SIG-M5 treated with dmso at 0.1 percent for 504 hours (cell line): ENCODE results near the gene KIF6.
"Not testable (repeated sequence)": the region's sequence is repeated elsewhere in the genome, so short reads cannot be mapped to it uniquely, and the experiment has no call there.

Source experiments
- DNase-seq: peaks from one replicate; lab custom pipeline; 2025; ENCODE audit not compliant: unreplicated experiment; lab: John Stamatoyannopoulos, UW

Gene KIF6

DNA sequence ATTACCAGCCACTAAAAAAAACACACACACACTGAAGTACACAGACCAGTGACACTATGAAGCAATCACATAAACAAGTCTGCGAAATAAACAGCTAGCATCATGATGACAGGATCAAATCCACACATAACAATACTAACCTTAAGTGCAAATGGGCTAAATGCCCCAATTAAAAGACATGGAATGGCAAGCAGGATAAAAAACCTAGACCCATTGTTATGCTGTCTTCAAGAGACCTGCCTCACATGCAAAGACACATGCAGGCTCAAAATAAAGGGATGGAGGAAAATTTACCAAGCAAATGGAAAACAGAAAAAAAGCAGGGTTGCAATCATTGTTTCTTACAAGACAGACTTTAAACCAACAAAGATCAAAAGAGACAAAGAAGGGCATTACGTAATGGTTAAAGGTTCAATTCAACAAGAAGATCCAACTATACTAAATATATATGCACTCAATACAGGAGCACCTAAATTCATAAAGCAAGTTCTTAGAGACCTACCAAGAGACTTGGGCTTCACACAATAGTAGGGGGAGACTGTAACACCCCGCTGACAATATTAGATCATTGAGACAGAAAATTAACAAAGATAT is 222.7 kb downstream of the KIF6 start:
- not testable (repeated sequence) for DNase-seq

DNA sequence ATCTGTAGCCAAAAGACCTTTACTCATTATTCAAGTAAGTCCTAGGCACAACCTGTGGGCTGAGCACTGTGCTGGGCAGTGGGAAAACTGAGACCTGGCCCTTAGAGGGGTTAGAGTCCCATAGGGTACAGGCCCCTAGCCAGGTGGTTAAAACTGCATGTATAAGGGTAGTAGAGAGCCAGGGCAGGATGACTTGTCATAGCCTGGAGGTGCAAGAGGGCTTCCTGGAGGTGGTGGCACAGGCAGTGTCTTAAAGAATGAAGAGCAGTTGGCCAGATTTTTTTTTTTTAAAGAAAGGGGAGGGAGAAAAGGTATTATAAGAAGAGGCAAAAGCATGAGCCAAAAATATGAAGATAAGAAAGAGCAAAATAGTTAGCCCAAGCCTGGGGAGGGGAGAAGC is 226.2 kb downstream of the KIF6 start:
- DNase-seq: no peak

DNA sequence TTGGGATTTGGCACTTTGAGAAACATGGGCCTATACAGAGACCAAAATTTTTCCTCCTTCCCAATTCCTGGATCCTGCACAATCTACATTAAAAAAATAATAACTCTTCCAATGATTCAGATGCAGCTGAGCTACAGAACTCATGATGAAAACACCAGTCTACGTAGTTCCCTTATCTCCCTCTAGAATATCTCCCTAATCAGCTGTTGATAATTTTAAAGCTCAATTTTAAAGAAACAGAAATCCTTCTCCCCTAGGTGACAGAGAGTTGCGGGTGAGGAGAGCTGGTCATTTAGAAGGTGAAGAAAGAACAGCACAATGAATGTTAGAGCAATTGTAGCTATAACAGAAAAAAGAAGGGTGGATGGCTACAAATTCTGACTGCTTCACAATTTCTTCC is 227.1 kb downstream of the KIF6 start:
- no peak for DNase-seq

DNA sequence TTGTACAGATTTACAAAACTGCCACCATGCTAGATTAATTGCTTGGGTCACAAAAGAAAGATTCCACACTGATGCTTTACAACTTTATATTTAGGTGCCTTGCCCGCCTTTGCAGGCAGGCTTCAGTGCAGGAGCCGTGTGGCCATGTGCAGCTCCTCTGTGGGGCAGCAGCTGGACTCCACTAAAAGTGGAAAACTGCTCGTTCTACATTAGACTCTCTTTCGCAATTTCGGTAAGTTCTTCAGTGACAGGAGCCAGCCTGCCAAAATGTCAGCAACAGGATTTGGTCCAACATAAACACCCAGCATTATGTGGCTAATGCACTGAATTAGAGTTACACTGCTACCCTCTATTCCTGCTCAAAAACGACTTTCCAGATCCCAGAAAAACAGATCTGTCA is 228.3 kb downstream of the KIF6 start:
- no peak for DNase-seq

DNA sequence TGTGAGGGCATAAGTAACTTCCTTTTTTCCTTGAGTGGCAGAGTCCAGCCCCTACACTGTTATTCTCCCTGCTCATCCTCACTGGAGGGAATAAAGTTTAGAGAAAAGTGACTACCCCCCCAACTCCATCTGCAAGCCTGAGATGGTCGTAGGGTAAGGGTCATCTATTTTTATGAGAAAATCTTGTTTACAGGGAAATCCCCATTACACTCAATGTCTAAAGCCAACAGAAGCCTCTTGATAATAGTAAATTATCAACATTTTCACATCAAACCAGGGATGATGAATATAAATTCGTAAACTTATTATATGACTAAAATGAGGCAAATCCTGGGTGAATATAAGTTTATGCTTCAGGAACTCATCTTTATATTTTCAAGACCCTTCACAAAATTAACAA is 228.8 kb downstream of the KIF6 start:
- no peak for DNase-seq

DNA sequence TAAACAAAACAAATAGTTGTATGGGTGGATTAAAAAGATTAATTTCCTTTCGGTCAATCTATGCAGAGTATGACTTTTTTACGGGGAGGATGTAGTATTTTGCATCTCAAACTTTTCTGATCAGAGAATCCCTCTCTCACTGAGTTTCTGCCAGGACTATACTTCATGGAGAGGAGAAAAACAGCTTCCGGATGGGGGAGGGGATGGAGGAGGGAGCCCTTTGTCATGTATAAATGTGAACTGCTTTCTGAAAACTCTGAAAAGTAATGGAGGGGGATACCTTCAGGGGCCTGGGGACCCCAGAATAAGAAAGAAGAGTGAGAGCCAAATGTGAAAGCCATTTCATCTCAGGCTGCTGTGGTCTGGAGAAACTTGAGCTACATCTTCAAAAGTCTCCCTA is 229.6 kb downstream of the KIF6 start:
- DNase-seq: no peak

DNA sequence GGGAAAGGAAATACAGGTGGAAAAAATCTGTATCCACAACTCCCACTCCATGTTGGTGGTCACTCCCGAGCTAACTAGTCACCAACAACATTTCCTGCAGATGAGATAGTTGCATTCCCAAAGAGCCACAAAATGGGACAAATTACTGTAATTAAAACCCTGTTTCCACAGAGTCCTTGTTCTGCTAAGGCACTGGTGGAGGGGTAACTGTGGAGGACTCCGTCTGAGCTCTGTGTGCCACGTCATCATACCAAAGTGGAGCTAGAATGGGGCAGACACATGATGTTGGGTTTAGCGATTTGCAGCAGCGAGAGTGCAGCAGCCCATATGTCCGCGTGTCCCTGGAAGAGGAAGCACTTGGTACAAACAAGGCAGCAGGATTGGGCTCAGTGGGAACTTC is 230.2 kb downstream of the KIF6 start:
- DNase-seq: no peak

DNA sequence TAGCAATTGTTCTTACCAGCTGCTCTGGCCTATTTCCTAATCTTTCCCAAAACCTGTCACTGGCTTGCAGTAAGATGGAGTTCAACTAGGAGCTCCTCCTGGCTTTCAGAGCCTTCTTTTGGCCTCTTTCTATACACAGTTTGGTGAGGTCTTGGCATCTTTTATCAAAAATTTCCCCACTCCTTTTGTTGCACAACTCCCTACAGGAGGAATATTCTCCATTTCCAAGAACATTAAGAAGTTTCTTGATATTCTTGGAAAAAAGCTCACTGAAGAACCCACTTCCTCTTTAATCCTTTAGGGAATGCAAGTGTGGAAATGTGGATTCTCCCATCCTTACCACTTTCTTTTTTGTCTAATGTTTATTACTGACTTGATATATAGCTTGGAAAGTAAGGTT is 231.4 kb downstream of the KIF6 start:
- DNase-seq: no peak

DNA sequence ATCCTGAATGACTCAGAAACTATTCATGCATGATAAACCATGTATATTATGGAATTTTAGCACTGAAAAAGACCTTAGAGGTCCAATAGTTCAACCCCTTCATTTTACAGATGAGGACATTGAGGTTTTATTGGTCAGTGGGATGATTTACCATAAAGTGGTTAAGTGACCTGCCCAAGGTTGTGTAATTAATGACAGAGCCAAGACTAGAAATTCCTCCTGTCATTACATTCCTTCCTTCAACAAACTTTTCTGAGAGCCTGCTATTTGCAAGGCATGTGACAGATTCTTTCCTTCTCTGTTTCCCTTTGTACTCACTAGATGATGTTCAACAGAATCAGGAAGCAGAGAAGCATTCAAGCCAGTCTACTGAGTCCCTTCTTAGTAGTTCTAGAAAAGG is 232.0 kb downstream of the KIF6 start:
- DNase-seq: no peak

DNA sequence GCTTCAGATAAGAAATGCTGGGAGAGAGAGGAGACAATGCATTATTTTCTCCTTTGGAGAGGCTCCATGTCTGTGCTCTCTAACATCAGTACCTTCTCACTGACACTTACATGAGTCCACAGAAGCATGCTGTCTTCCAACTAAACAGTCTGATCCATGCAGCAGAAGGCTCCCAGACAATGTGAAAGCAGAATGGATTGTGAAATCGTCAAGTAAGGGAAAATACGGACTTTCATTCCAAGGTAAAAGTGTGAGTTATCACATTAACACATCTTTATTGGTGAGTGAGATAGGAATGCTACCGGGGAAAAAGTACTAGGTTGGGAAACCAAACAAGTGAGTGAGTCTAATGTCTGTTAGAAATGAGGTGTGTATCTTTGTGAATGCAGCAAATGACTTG is 235.1 kb downstream of the KIF6 start:
- no peak for DNase-seq

DNA sequence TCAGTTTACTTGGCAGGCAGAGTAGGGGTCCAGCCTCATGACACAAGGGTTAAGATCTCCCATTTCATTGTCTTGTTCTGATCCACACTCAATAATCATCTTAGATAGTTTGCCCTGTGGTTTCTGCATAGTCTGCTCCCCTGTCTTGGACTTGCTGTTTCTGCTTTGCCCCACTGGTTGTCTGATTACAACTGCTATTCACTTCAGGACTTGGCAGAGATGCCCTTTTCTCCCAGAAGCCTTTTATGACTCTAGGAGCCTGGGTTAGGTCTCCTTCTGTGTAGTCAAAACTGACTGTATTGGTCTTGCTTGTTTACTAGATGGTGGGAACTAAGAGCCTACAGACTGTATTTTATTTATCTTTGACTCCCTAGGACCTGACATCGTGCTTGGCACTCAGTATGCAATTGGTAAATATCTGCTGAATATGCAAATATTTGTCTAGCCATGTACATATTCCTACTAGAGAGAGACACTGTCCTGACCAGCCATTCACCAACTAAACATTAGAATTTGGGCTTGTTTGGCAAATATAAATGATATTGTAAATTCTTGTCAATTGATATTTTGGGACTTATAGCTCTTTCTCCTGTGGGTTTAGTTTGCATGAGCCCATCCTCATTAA is 236.8 kb downstream of the KIF6 start:
- no peak for DNase-seq

DNA sequence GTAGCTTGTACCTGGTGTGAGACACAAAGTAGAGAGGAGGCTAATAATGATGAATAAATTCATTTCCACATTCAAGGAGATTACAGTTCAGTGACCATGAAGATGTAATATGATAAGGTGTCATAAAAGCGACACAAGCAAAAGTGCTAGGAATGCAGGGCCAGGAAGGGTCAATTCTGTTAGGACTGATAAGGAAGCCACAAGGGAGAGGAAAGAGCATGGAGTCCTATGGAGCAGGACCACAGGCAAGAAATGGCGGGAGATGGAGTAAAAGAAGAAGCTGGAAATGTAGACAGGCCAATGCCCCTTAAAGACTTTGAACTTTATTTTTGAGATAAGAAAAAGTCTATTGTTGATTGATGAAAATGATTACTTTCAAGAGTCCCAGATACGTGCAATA is 240.9 kb downstream of the KIF6 start:
- DNase-seq: no peak

DNA sequence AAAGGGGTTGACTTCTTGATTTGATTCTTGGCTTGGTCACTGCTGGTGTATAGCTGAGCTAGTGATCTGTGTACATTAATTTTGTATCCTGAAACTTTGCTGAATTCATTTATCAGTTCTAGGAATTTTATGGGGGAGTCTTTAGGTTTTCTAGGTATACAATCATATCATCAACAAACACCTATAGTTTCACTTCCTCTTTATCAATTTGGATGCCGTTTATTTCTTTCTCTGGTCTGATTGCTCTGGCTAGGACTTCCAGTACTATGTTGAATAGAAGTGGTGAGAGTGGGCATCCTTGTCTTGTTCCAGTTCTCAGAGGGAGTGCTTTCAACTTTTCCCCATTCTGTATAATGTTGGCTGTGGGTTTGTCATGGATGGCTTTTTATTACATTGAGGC is 245.4 kb downstream of the KIF6 start:
- DNase-seq: not testable (repeated sequence)

DNA sequence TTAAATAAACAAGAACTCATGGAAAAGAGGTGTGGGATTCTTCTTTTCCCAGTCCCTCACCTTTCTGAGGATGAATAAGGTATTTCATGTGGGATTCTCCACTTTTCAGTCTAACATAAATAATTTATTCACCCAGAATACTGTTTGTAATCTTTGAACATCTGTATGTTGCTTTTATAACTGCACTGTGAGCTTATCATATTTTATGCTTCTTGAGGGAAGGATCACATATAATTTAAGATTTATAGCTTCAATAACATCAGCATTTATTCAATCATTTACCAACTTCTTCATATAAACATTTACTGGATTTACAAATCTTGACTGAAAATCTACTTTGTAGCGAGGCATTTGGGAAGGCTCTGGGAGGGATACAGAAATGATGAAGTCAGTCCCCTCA is 248.5 kb downstream of the KIF6 start:
- DNase-seq: no peak

DNA sequence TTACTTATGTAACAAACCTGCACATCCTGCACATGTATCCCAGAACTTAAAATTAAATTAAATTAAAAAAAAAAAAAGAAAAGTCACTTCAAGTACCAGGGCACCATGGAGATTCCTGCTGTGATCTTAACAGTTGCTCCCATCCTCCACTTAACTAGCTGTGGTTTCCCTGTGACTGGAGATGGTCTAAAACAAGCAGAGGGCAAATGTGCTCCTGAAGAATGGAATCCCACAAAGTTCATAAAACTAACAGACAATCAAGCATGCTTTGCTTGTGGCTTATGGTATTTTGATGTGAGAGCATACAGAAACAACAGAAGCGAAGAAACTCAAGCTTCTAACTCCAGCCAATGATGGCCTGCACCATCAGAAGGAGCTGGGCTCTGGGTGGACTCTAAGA is 249.1 kb downstream of the KIF6 start:
- no peak for DNase-seq

DNA sequence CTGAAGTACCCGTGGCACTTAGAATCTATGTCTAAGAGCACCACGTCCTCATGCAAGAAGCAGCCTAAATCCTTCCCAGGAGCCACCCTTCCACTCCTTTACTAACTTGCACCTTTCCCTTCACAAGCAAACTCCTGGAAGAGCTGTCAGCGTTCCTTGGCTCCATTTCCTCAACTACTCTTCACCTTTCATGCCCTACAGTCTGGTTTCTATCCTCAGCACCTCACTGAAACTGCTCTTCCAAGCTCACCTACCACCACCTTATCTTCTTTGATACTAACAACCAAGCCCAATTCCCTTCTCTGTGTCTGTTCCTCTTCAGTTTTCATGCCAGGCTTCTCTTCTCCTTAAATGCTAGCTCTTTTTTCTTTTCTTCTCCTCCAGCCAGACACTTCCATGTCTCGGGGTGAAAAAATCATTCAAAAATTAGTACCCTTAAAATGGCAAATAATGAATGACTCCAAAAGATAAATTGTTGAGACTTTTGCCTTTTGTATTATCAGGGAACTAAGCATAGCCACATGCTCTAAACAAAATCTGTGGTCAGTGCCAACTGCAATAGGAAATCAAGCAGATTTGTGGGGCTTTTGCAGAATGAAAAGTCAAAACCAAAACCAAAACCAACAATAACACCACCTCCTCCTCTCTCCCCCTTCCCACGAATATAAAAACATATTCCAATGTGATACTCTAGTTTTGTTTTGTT is 253.1 kb downstream of the KIF6 start:
- DNase-seq: no peak

DNA sequence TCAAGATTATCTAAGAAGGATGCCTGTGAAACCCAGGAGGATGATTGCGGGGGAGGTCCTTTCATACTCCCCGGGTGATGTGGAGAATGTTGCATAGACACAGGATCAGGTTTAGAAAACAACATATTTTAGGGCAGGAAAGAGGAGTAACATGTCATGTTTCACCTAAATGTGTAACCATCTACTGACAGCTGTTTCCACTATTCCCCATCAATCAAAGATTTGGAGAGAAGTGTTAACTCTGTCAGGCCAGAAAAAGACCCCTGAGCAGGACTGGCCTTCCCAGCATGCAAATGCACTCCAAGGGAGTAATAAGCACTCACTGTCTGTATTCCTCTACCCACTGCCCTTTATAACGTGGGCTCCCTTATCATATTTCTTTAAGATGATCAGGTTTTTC is 254.7 kb downstream of the KIF6 start:
- DNase-seq: no peak

DNA sequence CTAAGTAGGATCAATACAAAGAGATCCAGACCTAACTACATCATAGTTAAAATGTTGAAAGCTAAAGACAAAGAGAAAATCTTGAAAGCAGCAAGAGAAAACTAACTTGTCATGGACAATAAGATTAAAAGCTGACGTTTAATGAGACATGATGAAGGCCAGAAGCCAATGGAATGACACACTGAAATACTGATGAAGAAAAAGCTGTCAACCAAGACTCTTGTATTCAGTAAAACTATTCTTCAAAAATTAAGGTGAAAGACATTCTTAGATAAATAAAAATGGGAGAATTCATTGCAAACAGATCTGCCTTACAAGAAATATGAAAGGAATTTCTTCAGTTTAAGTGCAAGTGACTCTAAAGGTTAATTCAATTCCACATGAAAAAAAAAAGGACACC is 256.8 kb downstream of the KIF6 start:
- DNase-seq: no peak

DNA sequence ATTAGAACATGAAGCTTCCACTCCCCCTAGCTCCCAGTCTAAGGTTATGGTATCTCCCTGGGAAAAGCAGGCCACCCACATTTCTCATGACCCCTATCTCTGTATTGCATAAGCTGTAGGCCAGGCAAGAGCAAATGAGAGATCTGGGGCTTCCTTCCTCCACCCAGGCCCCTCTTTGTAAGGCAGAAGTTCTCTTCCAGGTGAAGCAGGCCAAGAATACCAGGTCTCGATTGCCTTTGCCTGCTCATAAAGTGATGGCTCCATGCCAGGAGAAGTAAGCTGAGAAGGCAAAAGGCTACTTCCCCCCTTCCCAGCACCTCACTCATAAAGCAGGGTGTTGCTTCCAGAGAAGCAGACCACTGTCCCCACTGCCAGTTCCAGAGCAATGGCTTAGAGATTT is 258.6 kb downstream of the KIF6 start:
- no peak for DNase-seq

DNA sequence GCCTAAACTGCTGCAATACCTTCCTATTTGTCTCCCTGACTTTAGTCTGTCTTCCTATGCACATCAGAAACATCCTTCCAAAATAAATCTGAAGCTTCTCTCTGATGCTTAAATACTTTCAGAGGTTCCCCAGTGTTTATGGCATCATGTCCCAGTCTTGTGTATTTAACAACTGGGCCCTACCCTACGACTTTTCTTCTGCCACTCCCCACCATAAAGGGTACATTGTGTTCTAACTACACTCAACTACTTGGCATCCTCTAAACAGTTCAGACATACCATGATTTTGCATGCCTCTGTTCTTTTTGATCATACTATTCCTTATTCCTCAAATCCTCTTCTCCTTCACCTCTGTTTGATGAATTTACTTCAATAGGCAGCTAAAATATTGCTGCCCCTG is 259.7 kb downstream of the KIF6 start:
- no peak for DNase-seq

DNA sequence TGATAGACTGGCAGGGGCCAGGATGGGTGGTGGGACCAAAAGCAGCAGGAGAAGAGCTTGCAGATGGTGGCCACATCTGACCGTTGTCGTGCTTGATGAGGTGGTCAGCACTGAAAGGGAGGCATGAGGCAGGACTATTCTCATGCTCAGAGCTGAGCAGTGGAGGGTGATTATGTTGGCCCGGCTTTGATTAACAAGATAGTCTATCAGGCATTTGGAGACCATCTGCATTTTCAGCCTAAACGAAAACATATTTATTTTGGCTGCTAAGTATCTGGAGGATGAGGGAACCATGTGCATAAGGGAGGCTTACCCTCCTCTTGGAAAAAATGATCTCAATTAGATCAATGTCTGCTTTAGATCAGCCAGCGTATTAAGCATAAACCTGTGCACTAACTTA is 261.1 kb downstream of the KIF6 start:
- DNase-seq: no peak

DNA sequence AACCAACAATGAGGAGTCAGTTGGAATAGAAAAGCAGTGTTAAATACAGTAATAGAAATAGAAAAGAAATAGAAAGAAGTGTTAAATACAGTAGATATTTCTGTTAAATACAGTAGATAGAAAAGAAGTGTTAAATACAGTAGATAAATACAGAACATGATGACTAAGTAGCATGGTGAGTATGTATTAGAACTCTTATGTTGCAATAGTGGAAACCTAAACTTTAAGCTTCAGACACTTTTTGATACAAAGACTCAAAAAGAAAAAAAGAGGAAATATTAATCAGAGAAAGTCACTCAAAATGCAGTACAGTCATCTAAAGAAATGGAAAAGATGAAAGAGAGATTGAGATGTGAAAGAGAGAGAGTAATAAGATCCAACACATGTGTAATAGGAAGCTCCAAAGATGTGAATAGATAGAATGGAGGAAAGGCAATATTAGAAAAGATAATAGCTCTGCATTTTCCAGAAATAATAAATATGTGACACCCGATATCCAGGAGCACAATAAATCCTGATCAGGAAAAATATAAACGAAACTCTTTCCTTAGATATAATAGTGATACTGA is 271.2 kb downstream of the KIF6 start:
- no peak for DNase-seq
